PC-9 (cell line): ENCODE measurements around the gene ARIH1. TPM values are rescaled to one million over a fixed set of nuclear protein-coding genes. Genes with fewer than 3 reads are reported as not detected.

Source experiments
- BruUV-seq: library from RNA; stranded (reverse); fragments of 400-500 nt; replicated peaks from 2 replicates; lab custom pipeline; 2021; lab: Mats Ljungman, UMichigan
- CTCF ChIA-PET: fragments of 300-600 bp; sonication (Branson Sonifier 250); formaldehyde crosslinking; loops from one replicate; lab custom pipeline; 2022; ENCODE audit warnings: antibody characterized with exemption; lab: Charles Lee
- POLR2A ChIA-PET: fragments of 300-600 bp; sonication (Branson Sonifier 250); formaldehyde crosslinking; loops from one replicate; lab custom pipeline; 2022; ENCODE audit warnings: antibody characterized with exemption; ENCODE audit not compliant: unreplicated experiment; lab: Charles Lee
- DNase-seq, 2 experiments: peaks; one replicate each; pipeline versions ENCODE4 v3.0.0 to v3.0.0-alpha.2; 2015 to 2022; ENCODE audit warnings: mixed read lengths in 1 of 2
- H2AFZ ChIP-seq: fragments of 200-600 bp; sonication (generic); 2 replicates; pipeline ENCODE4 v1.8.1; 2017; ENCODE audit warnings: antibody characterized with exemption
- H3F3A ChIP-seq: fragments of 200-600 bp; sonication (generic); 2 replicates; pipeline ENCODE4 v1.8.1; 2017; ENCODE audit warnings: antibody characterized with exemption, mild to moderate bottlenecking, low read depth; ENCODE audit not compliant: insufficient read depth
- H3K27ac ChIP-seq: fragments of 200-600 bp; sonication (generic); 2 replicates; pipeline ENCODE4 v1.6.1; 2016; ENCODE audit warnings: mixed run types
- H3K27me3 ChIP-seq: fragments of 200-600 bp; sonication (generic); 2 replicates; pipeline ENCODE4 v1.6.1; 2016; ENCODE audit warnings: low read depth, mixed run types; ENCODE audit not compliant: insufficient read depth
- H3K36me3 ChIP-seq: fragments of 200-600 bp; sonication (generic); 2 replicates; pipeline ENCODE4 v1.6.1; 2016; ENCODE audit warnings: low read depth, mixed run types
- H3K4me1 ChIP-seq: fragments of 200-600 bp; sonication (generic); replicated peaks from 2 replicates; pipeline ENCODE4 v1.6.1; 2016; ENCODE audit warnings: mixed run types; ENCODE audit not compliant: insufficient read depth
- H3K4me2 ChIP-seq: fragments of 200-600 bp; sonication (generic); 2 replicates; pipeline ENCODE4 v1.6.1; 2017; ENCODE audit warnings: mixed run types
- H3K4me3 ChIP-seq: fragments of 200-600 bp; sonication (generic); 2 replicates; pipeline ENCODE4 v1.6.1; 2016; ENCODE audit warnings: mixed run types
- H3K79me2 ChIP-seq: fragments of 200-600 bp; sonication (generic); 2 replicates; pipeline ENCODE4 v1.6.1; 2017; ENCODE audit warnings: low read depth, mixed run types
- H3K9me2 ChIP-seq: fragments of 200-600 bp; sonication (generic); 2 replicates; pipeline ENCODE4 v1.8.1; 2017; ENCODE audit warnings: mild to moderate bottlenecking; ENCODE audit not compliant: insufficient read depth
- H3K9me3 ChIP-seq: fragments of 200-600 bp; sonication (generic); 2 replicates; pipeline ENCODE4 v1.8.1; 2016; ENCODE audit warnings: low read depth; ENCODE audit not compliant: insufficient read depth
- H4K20me1 ChIP-seq: fragments of 200-600 bp; sonication (generic); 2 replicates; pipeline ENCODE4 v1.8.1; 2017; ENCODE audit not compliant: insufficient read depth
- CTCF ChIP-seq: fragments of 200-600 bp; sonication (generic); conservative IDR thresholded peaks from 2 replicates; pipeline ENCODE4 v1.6.1; 2017; ENCODE audit warnings: mixed run types, antibody characterized with exemption, mild to moderate bottlenecking, moderate library complexity
- EZH2 ChIP-seq: fragments of 200-600 bp; sonication (generic); IDR thresholded peaks from 2 replicates; pipeline ENCODE4 v1.8.0; 2017; ENCODE audit warnings: antibody characterized with exemption, low read depth
- intact Hi-C: fragments of 100-400 bp; cut with micrococcal nuclease; formaldehyde crosslinking; loops from one replicate; pipeline ENCODE4 v1.10.0; 2022; ENCODE audit not compliant: unreplicated experiment
- total RNA-seq: library from RNA; stranded (reverse); gene quantifications from 2 replicates; pipeline ENCODE4 v1.2.3, GENCODE V29; 2021

Gene ARIH1
- total RNA-seq, 1 experiment from 2014 or later, result 144 TPM

DNA sequence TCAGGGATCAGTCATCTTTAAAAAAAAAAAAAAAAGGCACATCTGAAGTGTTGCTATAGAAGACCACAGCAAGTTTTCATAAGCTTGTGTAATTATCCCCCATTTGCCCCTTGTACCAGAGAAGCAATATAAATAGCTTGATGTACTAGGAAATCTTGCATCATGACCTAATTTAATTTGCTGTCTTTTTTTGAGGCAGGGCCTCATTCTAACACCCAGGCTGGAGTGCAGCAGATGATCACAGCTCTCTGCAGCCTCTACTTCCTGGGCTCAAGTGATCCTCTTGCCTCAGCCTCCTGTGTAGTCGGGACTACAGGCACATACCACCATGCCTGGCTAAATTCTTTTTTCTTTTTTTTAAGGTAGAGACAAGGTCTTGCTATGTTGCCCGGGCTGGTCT lies 88.7 kb downstream of the ARIH1 start:
- no peak overlapping the region for H3K4me3 ChIP-seq

GRCh38 chr15:72564091-72564490 lies 90.0 kb downstream of the ARIH1 start:
- no peaks in the 10 kb centered on the region; the same call in 1 of the 2 replicates for H3K9me2 ChIP-seq
- H3K27me3 ChIP-seq, result no peaks in the 10 kb centered on the region
- H2AFZ ChIP-seq, result no peak overlapping the region
- no peaks in the 10 kb centered on the region for H3F3A ChIP-seq
- intact Hi-C loops, result no loop called here
- no peak overlapping the region for H3K4me2 ChIP-seq
- peaks cover 5% of the 10 kb centered on the region for H4K20me1 ChIP-seq
- no peak overlapping the region for H3K4me3 ChIP-seq
- H3K27ac ChIP-seq, result no peak overlapping the region
- TF ChIP-seq CTCF (no peak), EZH2 (no peak)
- no peaks in the 10 kb centered on the region for H3K9me3 ChIP-seq
- H3K36me3 ChIP-seq, result no peaks in the 10 kb centered on the region
- no TSS peak for BruUV-seq
- POLR2A ChIA-PET, result no interaction called here
- CTCF ChIA-PET, result no interaction called here
- no peak for DNase-seq
- H3K79me2 ChIP-seq, result peaks cover 9% of the 10 kb centered on the region; the same call in 1 of the 2 replicates
- H3K4me1 ChIP-seq, result no peaks in the 10 kb centered on the region

More for the DNA sequence above, 88.7 kb downstream of the ARIH1 start:
- H3K79me2 ChIP-seq, result peaks cover 12% of the 10 kb centered on the region; the same call in 1 of the 2 replicates
- no peaks in the 10 kb centered on the region for H3F3A ChIP-seq
- ChIA-PET POLR2A (no interaction called here), CTCF (no interaction called here)
- H3K4me1 ChIP-seq, result no peaks in the 10 kb centered on the region
- H3K27ac ChIP-seq, result no peak overlapping the region
- no peak overlapping the region for H3K4me2 ChIP-seq
- no peaks in the 10 kb centered on the region for H3K9me3 ChIP-seq
- H3K27me3 ChIP-seq, result no peaks in the 10 kb centered on the region
- no peaks in the 10 kb centered on the region for H3K36me3 ChIP-seq
- no peaks in the 10 kb centered on the region; the same call in 1 of the 2 replicates for H3K9me2 ChIP-seq
- H2AFZ ChIP-seq, result no peak overlapping the region
- intact Hi-C loops, result no loop called here
- no TSS peak for BruUV-seq
- H4K20me1 ChIP-seq, result peaks cover 6% of the 10 kb centered on the region
- no peak for TF ChIP-seq CTCF
- TF ChIP-seq EZH2, result no peak
- no peak for DNase-seq

DNA sequence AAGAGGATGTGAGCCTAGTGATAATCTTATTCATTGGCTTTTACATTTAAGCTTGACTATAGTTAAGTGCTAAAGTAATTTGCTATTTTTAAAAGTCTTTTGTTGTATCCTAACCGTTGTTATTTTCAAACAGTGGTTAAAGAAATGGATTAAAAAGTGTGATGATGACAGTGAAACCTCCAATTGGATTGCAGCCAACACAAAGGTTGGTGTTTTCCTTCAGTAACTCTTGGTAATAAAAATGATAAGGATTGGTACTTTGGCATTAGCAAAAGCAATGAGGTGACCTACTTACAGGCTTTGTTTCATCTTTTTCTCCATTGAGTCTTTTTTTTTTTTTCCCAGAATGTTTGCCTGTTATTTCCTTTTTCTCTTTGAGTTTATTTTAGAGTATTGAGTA lies 92.8 kb downstream of the ARIH1 start:
- H3K27ac ChIP-seq, result no peak overlapping the region
- no peaks in the 10 kb centered on the region; the same call in 1 of the 2 replicates for H3K9me2 ChIP-seq
- intact Hi-C loops, result no loop called here
- no peaks in the 10 kb centered on the region for H3K9me3 ChIP-seq
- H3K27me3 ChIP-seq, result no peaks in the 10 kb centered on the region
- TF ChIP-seq EZH2 (no peak), CTCF (no peak)
- no peak for DNase-seq
- H3F3A ChIP-seq, result no peaks in the 10 kb centered on the region
- no peak overlapping the region for H3K4me3 ChIP-seq
- 0 out of 2 replicates have a peak, but pooled peaks cover 3% of the 10 kb centered on the region for H3K79me2 ChIP-seq
- H3K4me1 ChIP-seq, result no peaks in the 10 kb centered on the region
- CTCF ChIA-PET, result no interaction called here
- H3K36me3 ChIP-seq, result no peaks in the 10 kb centered on the region
- POLR2A ChIA-PET, result interaction anchor here (0.6 to 0.7 kb wide), 2 partner anchors 112 to 1799 kb away, joined by 6 to 8 read pairs; no protein-coding TSS in a partner anchor
- peaks cover 12% of the 10 kb centered on the region for H4K20me1 ChIP-seq
- no peak overlapping the region for H2AFZ ChIP-seq
- no peak overlapping the region for H3K4me2 ChIP-seq
- no TSS peak for BruUV-seq
